ENCODE results near the gene SHTN1.

SHTN1 gene

DNA sequence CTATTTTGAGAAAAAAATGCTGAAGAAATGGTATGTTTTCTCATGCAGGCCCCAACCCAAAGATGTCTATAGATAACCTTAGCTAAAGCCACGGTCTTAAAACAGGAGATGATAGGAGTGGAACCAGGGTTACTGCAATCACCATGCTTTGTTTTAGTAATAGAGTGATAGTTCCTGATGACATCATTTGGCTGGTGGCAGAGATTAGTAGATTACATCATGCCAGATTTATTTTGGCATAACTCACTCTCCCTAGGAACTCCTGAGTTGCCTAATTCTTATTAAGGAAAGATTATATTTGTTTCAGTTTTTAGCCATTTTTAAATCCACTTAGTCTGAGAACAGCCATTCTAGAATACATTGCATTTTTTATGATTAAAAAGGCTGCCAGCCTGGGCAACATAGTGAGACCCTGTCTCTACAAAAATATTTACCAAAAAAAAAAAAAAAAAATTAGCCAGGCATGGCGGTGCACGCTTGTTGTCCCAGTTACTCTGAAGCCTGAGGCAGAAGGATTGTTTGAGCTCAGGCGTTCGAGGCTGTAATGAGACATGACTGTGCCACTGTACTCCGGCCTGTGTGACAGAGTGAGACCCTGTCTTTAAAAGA, 137.9 kb downstream of the SHTN1 start:
- no peaks in the 10 kb centered on the region for H3K9me3 ChIP-seq (ENCODE audit: low read length)
- H3K9ac ChIP-seq (ENCODE audit: low read length): no peak overlapping the region
- H3K4me3 ChIP-seq (ENCODE audit: low read depth in 1 of 2, low read length in 2 of 2): no peak overlapping the region
- H3K4me1 ChIP-seq (ENCODE audit: insufficient read depth, low read length): no peaks in the 10 kb centered on the region
- H3K27ac ChIP-seq (ENCODE audit: low read depth, low read length): no peak overlapping the region
- H3K27me3 ChIP-seq (ENCODE audit: control insufficient read depth in 1 of 2, insufficient read depth in 2 of 2, low read length in 2 of 2): no peaks in the 10 kb centered on the region
- H3K36me3 ChIP-seq (ENCODE audit: insufficient read depth, low read length): no peaks in the 10 kb centered on the region

DNA sequence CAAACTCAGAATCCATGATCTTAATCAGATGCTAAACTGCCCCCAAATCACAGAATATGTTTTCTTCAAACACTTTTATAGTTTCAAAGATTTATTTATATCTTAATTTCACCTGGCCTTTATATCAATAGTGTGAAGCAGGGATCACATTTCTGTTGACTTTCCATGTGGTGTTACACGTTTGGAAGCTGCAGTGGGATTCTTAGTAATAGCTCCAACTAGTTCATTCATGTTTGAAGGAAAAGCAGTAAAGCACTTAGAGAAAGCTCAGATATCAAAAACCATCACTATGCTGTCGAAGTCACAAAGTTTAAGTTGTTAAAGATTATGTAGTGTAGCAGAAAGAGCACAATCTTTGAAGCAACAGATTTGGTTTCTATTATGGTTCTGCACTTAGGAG, 138.9 kb downstream of the SHTN1 start:
- H3K4me3 ChIP-seq (ENCODE audit: low read depth in 1 of 2, low read length in 2 of 2): no peak overlapping the region
- no peak overlapping the region for H3K27ac ChIP-seq (ENCODE audit: low read depth, low read length)
- no peaks in the 10 kb centered on the region for H3K36me3 ChIP-seq (ENCODE audit: insufficient read depth, low read length)
- H3K9me3 ChIP-seq (ENCODE audit: low read length): no peaks in the 10 kb centered on the region
- no peaks in the 10 kb centered on the region for H3K4me1 ChIP-seq (ENCODE audit: insufficient read depth, low read length)
- no peak overlapping the region for H3K9ac ChIP-seq (ENCODE audit: low read length)
- H3K27me3 ChIP-seq (ENCODE audit: control insufficient read depth in 1 of 2, insufficient read depth in 2 of 2, low read length in 2 of 2): no peaks in the 10 kb centered on the region

- no peak overlapping the region for H3K27ac ChIP-seq (ENCODE audit: low read depth, low read length)
- H3K27me3 ChIP-seq (ENCODE audit: control insufficient read depth in 1 of 2, insufficient read depth in 2 of 2, low read length in 2 of 2): no peaks in the 10 kb centered on the region
- no peak overlapping the region for H3K4me3 ChIP-seq (ENCODE audit: low read depth in 1 of 2, low read length in 2 of 2)
- H3K9me3 ChIP-seq (ENCODE audit: low read length): no peaks in the 10 kb centered on the region
- no peaks in the 10 kb centered on the region for H3K4me1 ChIP-seq (ENCODE audit: insufficient read depth, low read length)
- no peaks in the 10 kb centered on the region for H3K36me3 ChIP-seq (ENCODE audit: insufficient read depth, low read length)
- H3K9ac ChIP-seq (ENCODE audit: low read length): no peak overlapping the region
Observed at GRCh38 chr10:116864436-116864835, 140.6 kb downstream of the SHTN1 start.

DNA sequence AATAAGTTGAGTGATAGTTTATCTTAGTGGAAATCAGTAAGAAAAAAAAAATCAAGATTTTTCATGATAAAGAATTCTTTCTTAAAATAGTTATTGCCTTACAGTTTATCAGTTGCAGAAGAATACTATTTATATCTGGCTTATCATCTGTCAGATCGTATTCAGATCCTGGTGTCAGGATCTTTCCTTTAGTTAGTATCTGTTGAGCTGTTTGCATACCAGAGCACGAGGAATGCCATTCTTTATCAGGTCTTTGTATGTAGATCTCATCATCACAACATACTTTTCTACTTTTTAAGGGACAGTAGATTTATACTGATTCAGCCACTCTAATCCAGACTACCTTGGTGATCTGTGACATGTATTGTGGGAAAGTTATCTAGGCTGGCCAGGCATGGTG, 143.2 kb downstream of the SHTN1 start:
- Histone ChIP-seq H3K27me3 (ENCODE audit: control insufficient read depth in 1 of 2, insufficient read depth in 2 of 2, low read length in 2 of 2) (no peaks in the 10 kb centered on the region), H3K4me3 (ENCODE audit: low read depth in 1 of 2, low read length in 2 of 2) (no peak overlapping the region), H3K9ac (ENCODE audit: low read length) (no peak overlapping the region), H3K36me3 (ENCODE audit: insufficient read depth, low read length) (no peaks in the 10 kb centered on the region), H3K9me3 (ENCODE audit: low read length) (no peaks in the 10 kb centered on the region), H3K27ac (ENCODE audit: low read depth, low read length) (no peak overlapping the region), H3K4me1 (ENCODE audit: insufficient read depth, low read length) (no peaks in the 10 kb centered on the region)

GRCh38 chr10:116857156-116857555, 147.8 kb downstream of the SHTN1 start:
- Histone ChIP-seq H3K4me3 (ENCODE audit: low read depth in 1 of 2, low read length in 2 of 2) (no peak overlapping the region), H3K27me3 (ENCODE audit: control insufficient read depth in 1 of 2, insufficient read depth in 2 of 2, low read length in 2 of 2) (no peaks in the 10 kb centered on the region), H3K27ac (ENCODE audit: low read depth, low read length) (no peak overlapping the region), H3K36me3 (ENCODE audit: insufficient read depth, low read length) (no peaks in the 10 kb centered on the region), H3K9ac (ENCODE audit: low read length) (no peak overlapping the region), H3K4me1 (ENCODE audit: insufficient read depth, low read length) (no peaks in the 10 kb centered on the region), H3K9me3 (ENCODE audit: low read length) (no peaks in the 10 kb centered on the region)

DNA sequence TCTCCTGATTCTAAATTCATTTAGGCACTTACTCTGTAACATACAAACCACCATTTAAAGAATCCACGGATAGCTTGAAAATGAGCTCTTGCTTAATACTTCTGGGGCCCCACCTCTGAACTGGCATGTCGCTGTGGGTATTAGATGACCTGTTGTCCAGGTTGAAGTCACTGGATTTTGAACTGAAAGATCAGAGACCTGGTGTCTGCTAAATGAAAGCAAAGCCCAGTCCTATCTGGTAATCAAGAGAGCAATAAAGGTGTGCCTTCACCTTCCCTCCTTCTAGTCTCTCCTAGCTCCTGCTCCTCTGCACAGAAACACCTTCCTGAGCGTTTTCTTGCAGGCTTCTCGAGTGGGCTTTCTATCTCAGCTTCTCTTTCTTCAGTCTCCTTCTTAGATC, 151.3 kb downstream of the SHTN1 start:
- Histone ChIP-seq H3K27me3 (ENCODE audit: control insufficient read depth in 1 of 2, insufficient read depth in 2 of 2, low read length in 2 of 2) (no peaks in the 10 kb centered on the region), H3K27ac (ENCODE audit: low read depth, low read length) (no peak overlapping the region), H3K4me3 (ENCODE audit: low read depth in 1 of 2, low read length in 2 of 2) (no peak overlapping the region), H3K4me1 (ENCODE audit: insufficient read depth, low read length) (peaks cover 5% of the 10 kb centered on the region), H3K9me3 (ENCODE audit: low read length) (no peaks in the 10 kb centered on the region), H3K36me3 (ENCODE audit: insufficient read depth, low read length) (no peaks in the 10 kb centered on the region), H3K9ac (ENCODE audit: low read length) (no peak overlapping the region)

DNA sequence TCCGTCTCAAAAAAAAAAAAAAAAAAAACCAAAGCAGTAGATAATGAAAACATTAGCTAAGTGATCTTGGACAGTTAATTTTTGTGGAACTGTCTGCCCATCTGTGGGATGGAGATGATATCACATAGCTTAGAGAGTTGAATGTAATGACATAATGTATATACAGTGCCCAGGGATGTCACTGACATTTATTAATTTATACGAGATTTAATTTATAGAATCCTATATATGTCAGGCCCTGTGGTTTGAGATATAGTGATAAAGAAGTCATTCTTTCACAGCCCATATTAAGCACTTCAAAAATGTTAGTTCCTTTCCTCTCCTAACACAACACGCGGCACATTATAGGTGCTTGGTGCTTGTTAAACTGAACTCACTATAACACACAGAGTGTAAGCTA, 151.7 kb downstream of the SHTN1 start:
- H3K4me3 ChIP-seq (ENCODE audit: low read depth in 1 of 2, low read length in 2 of 2): no peak overlapping the region
- no peaks in the 10 kb centered on the region for H3K36me3 ChIP-seq (ENCODE audit: insufficient read depth, low read length)
- no peak overlapping the region for H3K9ac ChIP-seq (ENCODE audit: low read length)
- H3K9me3 ChIP-seq (ENCODE audit: low read length): no peaks in the 10 kb centered on the region
- H3K27ac ChIP-seq (ENCODE audit: low read depth, low read length): no peak overlapping the region
- peaks cover 5% of the 10 kb centered on the region for H3K4me1 ChIP-seq (ENCODE audit: insufficient read depth, low read length)
- H3K27me3 ChIP-seq (ENCODE audit: control insufficient read depth in 1 of 2, insufficient read depth in 2 of 2, low read length in 2 of 2): no peaks in the 10 kb centered on the region

- Histone ChIP-seq H3K4me3 (ENCODE audit: low read depth in 1 of 2, low read length in 2 of 2) (no peak overlapping the region), H3K9ac (ENCODE audit: low read length) (no peak overlapping the region), H3K27ac (ENCODE audit: low read depth, low read length) (no peak overlapping the region), H3K27me3 (ENCODE audit: control insufficient read depth in 1 of 2, insufficient read depth in 2 of 2, low read length in 2 of 2) (no peaks in the 10 kb centered on the region), H3K9me3 (ENCODE audit: low read length) (no peaks in the 10 kb centered on the region), H3K4me1 (ENCODE audit: insufficient read depth, low read length) (peaks cover 5% of the 10 kb centered on the region), H3K36me3 (ENCODE audit: insufficient read depth, low read length) (no peaks in the 10 kb centered on the region)
Observed at GRCh38 chr10:116852246-116852645, 152.7 kb downstream of the SHTN1 start.

DNA sequence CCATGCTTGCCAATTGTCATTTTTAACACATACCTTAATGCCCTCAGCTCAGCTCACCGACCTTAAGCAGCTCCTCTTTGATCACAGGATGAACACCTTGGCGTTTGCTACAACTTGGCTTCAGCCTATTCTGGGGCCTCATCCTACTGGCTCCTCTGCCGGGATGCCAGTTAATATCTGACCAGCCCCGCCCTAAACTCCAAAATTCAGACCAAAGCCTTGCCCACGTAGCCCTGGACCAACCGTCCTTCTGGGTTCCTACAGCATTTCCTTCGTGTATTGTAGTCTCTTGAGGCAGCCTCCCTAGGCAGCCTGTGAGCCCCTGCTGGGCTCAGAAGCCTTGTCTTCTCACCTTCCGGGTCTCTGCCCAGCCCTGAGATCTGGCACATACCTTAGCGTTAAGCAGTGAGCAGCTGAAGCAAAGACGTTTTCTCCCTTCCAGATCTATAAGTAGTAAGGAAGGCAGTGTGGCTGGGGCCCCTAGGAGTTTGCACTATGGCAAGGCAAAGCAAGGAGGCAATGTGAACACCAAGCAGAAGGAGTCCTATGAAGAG, 154.9 kb downstream of the SHTN1 start:
- H3K36me3 ChIP-seq (ENCODE audit: insufficient read depth, low read length): no peaks in the 10 kb centered on the region
- H3K27ac ChIP-seq (ENCODE audit: low read depth, low read length): no peak overlapping the region
- H3K27me3 ChIP-seq (ENCODE audit: control insufficient read depth in 1 of 2, insufficient read depth in 2 of 2, low read length in 2 of 2): no peaks in the 10 kb centered on the region
- H3K4me3 ChIP-seq (ENCODE audit: low read depth in 1 of 2, low read length in 2 of 2): peak overlapping the region; percentile 83 to 85
- H3K9me3 ChIP-seq (ENCODE audit: low read length): no peaks in the 10 kb centered on the region
- peaks cover 5% of the 10 kb centered on the region for H3K4me1 ChIP-seq (ENCODE audit: insufficient read depth, low read length)
- peak overlapping the region; percentile 30 for H3K9ac ChIP-seq (ENCODE audit: low read length)

DNA sequence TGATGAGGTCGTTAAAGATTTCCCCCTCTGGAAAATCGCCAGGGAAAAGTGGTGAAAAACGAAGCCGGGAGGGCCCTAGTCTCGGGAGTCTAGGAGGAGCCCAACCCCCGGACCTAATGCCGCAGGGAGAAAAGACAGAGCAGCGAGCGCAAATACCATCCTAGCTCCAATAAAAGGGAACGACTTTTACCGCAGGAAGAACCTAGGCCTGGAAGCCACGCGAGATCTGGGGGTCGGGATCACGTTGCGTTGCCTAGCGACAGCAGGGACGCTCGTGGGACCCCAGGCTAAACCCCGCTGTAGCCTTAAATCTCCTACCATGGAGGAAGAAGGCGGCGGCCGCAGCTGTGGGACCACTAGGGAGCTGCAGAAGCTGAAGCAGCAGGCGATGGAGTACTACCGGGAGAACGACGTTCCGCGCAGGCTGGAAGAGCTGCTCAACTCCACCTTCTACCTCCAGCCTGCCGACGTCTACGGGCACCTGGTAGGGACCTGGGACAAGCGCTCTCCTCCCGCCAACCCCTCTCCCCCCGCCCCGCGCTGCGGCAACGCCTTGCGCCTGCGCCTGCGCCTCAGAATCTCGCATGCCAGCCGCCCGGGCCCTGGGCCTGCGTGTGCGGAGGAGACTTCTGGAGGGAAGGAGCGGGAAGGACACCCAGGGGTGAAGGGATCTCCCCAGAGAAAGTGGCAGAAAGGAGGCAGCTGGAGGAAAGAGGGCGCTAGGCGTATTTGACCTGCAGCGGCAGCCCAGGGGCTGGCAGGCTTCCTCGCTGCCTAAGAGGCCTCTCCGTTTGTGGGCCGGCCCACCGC, 155.5 kb downstream of the SHTN1 start, which contains the start of gene ENO4:
TSS of gene ENO4 (plus strand) at position 252 of the 810 bp plus-strand sequence. CDS start at position 320, 68 bp downstream.
- Histone ChIP-seq H3K36me3 (ENCODE audit: insufficient read depth, low read length) (no peaks in the 10 kb centered on the region), H3K27me3 (ENCODE audit: control insufficient read depth in 1 of 2, insufficient read depth in 2 of 2, low read length in 2 of 2) (no peaks in the 10 kb centered on the region), H3K4me1 (ENCODE audit: insufficient read depth, low read length) (peaks cover 5% of the 10 kb centered on the region), H3K27ac (ENCODE audit: low read depth, low read length) (peak within 1 kb of the TSS; percentile 72), H3K4me3 (ENCODE audit: low read depth in 1 of 2, low read length in 2 of 2) (peak within 1 kb of the TSS; percentile 83 to 85), H3K9me3 (ENCODE audit: low read length) (no peaks in the 10 kb centered on the region), H3K9ac (ENCODE audit: low read length) (peak within 1 kb of the TSS; percentile 51)

DNA sequence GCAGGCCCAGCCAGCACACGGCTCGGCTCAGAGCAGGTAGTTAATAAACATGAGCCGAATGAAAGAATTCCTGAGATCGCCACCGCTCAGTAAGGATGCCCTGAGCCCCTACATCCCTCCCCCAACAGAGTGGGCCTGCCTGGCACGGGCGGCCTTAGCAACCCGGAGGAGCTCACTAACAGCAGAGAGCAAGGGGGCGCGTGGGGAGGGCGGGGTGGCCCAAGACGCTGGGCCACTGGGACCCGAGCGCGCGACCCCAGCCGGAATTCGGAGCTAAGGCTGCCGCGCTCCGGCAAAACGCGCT, 156.1 kb downstream of the SHTN1 start:
- Histone ChIP-seq H3K27me3 (ENCODE audit: control insufficient read depth in 1 of 2, insufficient read depth in 2 of 2, low read length in 2 of 2) (no peaks in the 10 kb centered on the region), H3K9ac (ENCODE audit: low read length) (peak overlapping the region; percentile 51), H3K27ac (ENCODE audit: low read depth, low read length) (peak overlapping the region; percentile 72)

More for the DNA sequence above, 156.1 kb downstream of the SHTN1 start:
- peaks cover 5% of the 10 kb centered on the region for H3K4me1 ChIP-seq (ENCODE audit: insufficient read depth, low read length)
- peak overlapping the region; percentile 83 to 85 for H3K4me3 ChIP-seq (ENCODE audit: low read depth in 1 of 2, low read length in 2 of 2)
- no peaks in the 10 kb centered on the region for H3K9me3 ChIP-seq (ENCODE audit: low read length)
- H3K36me3 ChIP-seq (ENCODE audit: insufficient read depth, low read length): no peaks in the 10 kb centered on the region
